ENCODE data around the gene OR52N4. TPM values are rescaled to one million over a fixed set of nuclear protein-coding genes. Genes with fewer than 3 reads are reported as not detected.
"Not testable (repeated sequence)": the region's sequence is repeated elsewhere in the genome, so short reads cannot be mapped to it uniquely, and the experiment has no call there.

Gene OR52N4
- not detected in 3 replicates for total RNA-seq
- long read RNA-seq, result 0 reads

GRCh38 chr11:5753943-5754342, at the start of gene OR52N4:
TSS of gene OR52N4 (plus strand) at chr11:5754243. CDS start at chr11:5754741, 498 bp downstream.
- H3K4me1 Mint-ChIP-seq (ENCODE audit: low read depth), result no peaks in the 10 kb centered on the region
- H3K27me3 Mint-ChIP-seq (ENCODE audit: low read depth), result peaks cover 46% of the 10 kb centered on the region
- no peaks in the 10 kb centered on the region for H3K36me3 Mint-ChIP-seq (ENCODE audit: low read depth)
- no peak within 1 kb of the TSS for H3K4me3 Mint-ChIP-seq (ENCODE audit: unreplicated experiment)
- TF ChIP-seq CTCF (IDR thresholded peaks at IDR 0.05), result no peak
- no peaks in the 10 kb centered on the region for H3K9me3 Mint-ChIP-seq (ENCODE audit: low read depth)
- H3K27ac Mint-ChIP-seq (ENCODE audit: unreplicated experiment), result no peak within 1 kb of the TSS
- DNase-seq (ENCODE audit: low spot score), result no peak

- peaks cover 51% of the 10 kb centered on the region for H3K36me3 Mint-ChIP-seq (ENCODE audit: low read depth)
Measured at GRCh38 chr11:5705688-5706087, 48.4 kb upstream of the OR52N4 start.

GRCh38 chr11:5712507-5712906, 41.5 kb upstream of the OR52N4 start:
- H3K27me3 Mint-ChIP-seq (ENCODE audit: low read depth), result no peaks in the 10 kb centered on the region
- DNase-seq (ENCODE audit: low spot score), result no peak
- no peak overlapping the region for H3K4me3 Mint-ChIP-seq (ENCODE audit: unreplicated experiment)
- H3K9me3 Mint-ChIP-seq (ENCODE audit: low read depth), result peaks cover 6% of the 10 kb centered on the region
- no peaks in the 10 kb centered on the region for H3K4me1 Mint-ChIP-seq (ENCODE audit: low read depth)
- H3K27ac Mint-ChIP-seq (ENCODE audit: unreplicated experiment), result no peak overlapping the region
- peaks cover 25% of the 10 kb centered on the region for H3K36me3 Mint-ChIP-seq (ENCODE audit: low read depth)
- TF ChIP-seq CTCF (IDR thresholded peaks at IDR 0.05), result peak; percentile 75

More at GRCh38 chr11:5705688-5706087, 48.4 kb upstream of the OR52N4 start:
- Mint-ChIP-seq H3K27ac (ENCODE audit: unreplicated experiment) (no peak overlapping the region), H3K4me1 (ENCODE audit: low read depth) (no peaks in the 10 kb centered on the region), H3K9me3 (ENCODE audit: low read depth) (peaks cover 2% of the 10 kb centered on the region), H3K27me3 (ENCODE audit: low read depth) (no peaks in the 10 kb centered on the region), H3K4me3 (ENCODE audit: unreplicated experiment) (no peak overlapping the region)
- no peak for DNase-seq (ENCODE audit: low spot score)
- no peak for TF ChIP-seq CTCF (IDR thresholded peaks at IDR 0.05)

GRCh38 chr11:5713695-5714094, 40.3 kb upstream of the OR52N4 start:
- peaks cover 18% of the 10 kb centered on the region for H3K36me3 Mint-ChIP-seq (ENCODE audit: low read depth)
- H3K9me3 Mint-ChIP-seq (ENCODE audit: low read depth), result peaks cover 10% of the 10 kb centered on the region
- TF ChIP-seq CTCF (IDR thresholded peaks at IDR 0.05), result no peak
- no peak overlapping the region for H3K4me3 Mint-ChIP-seq (ENCODE audit: unreplicated experiment)
- H3K27me3 Mint-ChIP-seq (ENCODE audit: low read depth), result no peaks in the 10 kb centered on the region
- DNase-seq (ENCODE audit: low spot score), result no peak
- no peaks in the 10 kb centered on the region for H3K4me1 Mint-ChIP-seq (ENCODE audit: low read depth)
- H3K27ac Mint-ChIP-seq (ENCODE audit: unreplicated experiment), result no peak overlapping the region

GRCh38 chr11:5716518-5716917, 37.5 kb upstream of the OR52N4 start:
- not testable (repeated sequence) for H3K27me3 Mint-ChIP-seq (ENCODE audit: low read depth); DNase-seq (ENCODE audit: low spot score); H3K36me3 Mint-ChIP-seq (ENCODE audit: low read depth); H3K27ac Mint-ChIP-seq (ENCODE audit: unreplicated experiment); H3K4me3 Mint-ChIP-seq (ENCODE audit: unreplicated experiment)
- Mint-ChIP-seq H3K9me3 (ENCODE audit: low read depth) (peaks cover 20% of the 10 kb centered on the region), H3K4me1 (ENCODE audit: low read depth) (peaks cover 13% of the 10 kb centered on the region)

GRCh38 chr11:5719703-5720495, 34.1 kb upstream of the OR52N4 start:
- peak overlapping the region; percentile 18 for H3K27ac Mint-ChIP-seq (ENCODE audit: unreplicated experiment)
- no peak overlapping the region for H3K4me3 Mint-ChIP-seq (ENCODE audit: unreplicated experiment)
- DNase-seq (ENCODE audit: low spot score), result no peak
- peaks cover 17% of the 10 kb centered on the region for H3K9me3 Mint-ChIP-seq (ENCODE audit: low read depth)
- H3K27me3 Mint-ChIP-seq (ENCODE audit: low read depth), result peaks cover 8% of the 10 kb centered on the region
- peaks cover 5% of the 10 kb centered on the region for H3K36me3 Mint-ChIP-seq (ENCODE audit: low read depth)
- no peak for TF ChIP-seq CTCF (IDR thresholded peaks at IDR 0.05)
- peaks cover 13% of the 10 kb centered on the region for H3K4me1 Mint-ChIP-seq (ENCODE audit: low read depth)

All from chondrocyte (in vitro differentiated cells).